HEK293 (cell line): ENCODE data around the gene ITK.
A peak's percentile ranks its signal among the peaks of the same experiment; 100 is the strongest.

Experiments used
- OVOL3 ChIP-seq: fragments of 450-650 bp; formaldehyde crosslinking; IDR thresholded peaks from 2 replicates; pipeline ENCODE4 v1.5.1; 2016; ENCODE audit warnings: missing biosample characterization, missing genetic modification characterization
- PATZ1 ChIP-seq: fragments of 450-650 bp; formaldehyde crosslinking; IDR thresholded peaks from 2 replicates; pipeline ENCODE4 v1.5.1; 2016; ENCODE audit warnings: missing biosample characterization, missing genetic modification characterization
- SCRT2 ChIP-seq: fragments of 450-650 bp; formaldehyde crosslinking; IDR thresholded peaks from 2 replicates; pipeline ENCODE4 v1.5.1; 2016; ENCODE audit warnings: missing biosample characterization, missing genetic modification characterization
- TRIM28 ChIP-seq: IDR thresholded peaks from 2 replicates; pipeline ENCODE4 v1.6.1; 2011; ENCODE audit warnings: low read length, control low read depth, borderline replicate concordance
- ZBTB48 ChIP-seq: fragments of 450-650 bp; formaldehyde crosslinking; IDR thresholded peaks from 2 replicates; pipeline ENCODE4 v1.5.1; 2016; ENCODE audit warnings: missing biosample characterization, missing genetic modification characterization
- ZNF114 ChIP-seq: fragments of 450-650 bp; formaldehyde crosslinking; IDR thresholded peaks from 2 replicates; pipeline ENCODE4 v1.5.0; 2017; ENCODE audit warnings: missing biosample characterization, missing genetic modification characterization
- ZNF133 ChIP-seq: fragments of 450-650 bp; formaldehyde crosslinking; IDR thresholded peaks from 2 replicates; pipeline ENCODE4 v1.5.1; 2016; ENCODE audit warnings: missing biosample characterization, missing genetic modification characterization
- ZNF148 ChIP-seq: fragments of 450-650 bp; formaldehyde crosslinking; IDR thresholded peaks from 2 replicates; pipeline ENCODE4 v1.5.0; 2017; ENCODE audit warnings: missing biosample characterization, missing genetic modification characterization, borderline replicate concordance
- ZNF211 ChIP-seq: fragments of 450-650 bp; formaldehyde crosslinking; IDR thresholded peaks from 2 replicates; pipeline ENCODE4 v1.5.1; 2016; ENCODE audit warnings: low read depth, missing biosample characterization, missing genetic modification characterization
- ZNF214 ChIP-seq: fragments of 450-650 bp; formaldehyde crosslinking; IDR thresholded peaks from 2 replicates; pipeline ENCODE4 v1.5.1; 2017; ENCODE audit warnings: missing biosample characterization, mild to moderate bottlenecking, missing genetic modification characterization, borderline replicate concordance
- ZNF23 ChIP-seq: fragments of 450-650 bp; formaldehyde crosslinking; IDR thresholded peaks from 2 replicates; pipeline ENCODE4 v1.5.1; 2016; ENCODE audit warnings: missing biosample characterization, missing genetic modification characterization, borderline replicate concordance
- ZNF239 ChIP-seq: fragments of 450-650 bp; formaldehyde crosslinking; IDR thresholded peaks from 2 replicates; pipeline ENCODE4 v1.5.1; 2016; ENCODE audit warnings: missing biosample characterization, missing genetic modification characterization
- ZNF423 ChIP-seq: fragments of 450-650 bp; formaldehyde crosslinking; IDR thresholded peaks from 2 replicates; pipeline ENCODE4 v1.5.1; 2016; ENCODE audit warnings: missing biosample characterization, missing genetic modification characterization
- ZNF449 ChIP-seq: fragments of 450-650 bp; formaldehyde crosslinking; IDR thresholded peaks from 2 replicates; pipeline ENCODE4 v1.5.1; 2017; ENCODE audit warnings: missing biosample characterization, mild to moderate bottlenecking, missing genetic modification characterization, moderate library complexity
- ZNF521 ChIP-seq: fragments of 450-650 bp; formaldehyde crosslinking; IDR thresholded peaks from 2 replicates; pipeline ENCODE4 v1.5.1; 2017; ENCODE audit warnings: missing biosample characterization, mild to moderate bottlenecking, missing genetic modification characterization
- ZNF529 ChIP-seq: fragments of 450-650 bp; formaldehyde crosslinking; IDR thresholded peaks from 2 replicates; pipeline ENCODE4 v1.5.1; 2017; ENCODE audit warnings: missing genetic modification characterization, missing biosample characterization; ENCODE audit not compliant: insufficient replicate concordance
- ZNF530 ChIP-seq: fragments of 450-650 bp; formaldehyde crosslinking; IDR thresholded peaks from 2 replicates; pipeline ENCODE4 v1.5.1; 2016; ENCODE audit warnings: low read depth, missing biosample characterization, missing genetic modification characterization
- ZNF544 ChIP-seq: fragments of 450-650 bp; formaldehyde crosslinking; IDR thresholded peaks from 2 replicates; pipeline ENCODE4 v1.5.0; 2017; ENCODE audit warnings: missing biosample characterization, missing genetic modification characterization
- ZNF561 ChIP-seq: fragments of 450-650 bp; IDR thresholded peaks from 2 replicates; pipeline ENCODE4 v1.5.1; 2018; ENCODE audit warnings: missing biosample characterization, missing genetic modification characterization, borderline replicate concordance
- ZNF629 ChIP-seq: fragments of 450-650 bp; formaldehyde crosslinking; IDR thresholded peaks from 2 replicates; pipeline ENCODE4 v1.5.1; 2017; ENCODE audit warnings: missing biosample characterization, missing genetic modification characterization
- ZNF704 ChIP-seq: fragments of 450-650 bp; formaldehyde crosslinking; IDR thresholded peaks from 2 replicates; pipeline ENCODE4 v1.5.1; 2016; ENCODE audit warnings: missing biosample characterization, missing genetic modification characterization
- ZNF792 ChIP-seq: fragments of 450-650 bp; formaldehyde crosslinking; IDR thresholded peaks from 2 replicates; pipeline ENCODE4 v1.5.1; 2016; ENCODE audit warnings: missing biosample characterization, missing genetic modification characterization
- ZSCAN16 ChIP-seq: fragments of 450-650 bp; formaldehyde crosslinking; IDR thresholded peaks from 2 replicates; pipeline ENCODE4 v1.5.1; 2016; ENCODE audit warnings: missing biosample characterization, missing genetic modification characterization
- TF ChIP-seq, protein P1 (sequence below): fragments of 450-650 bp; formaldehyde crosslinking; IDR thresholded peaks from 2 replicates; pipeline ENCODE4 v1.5.1; 2016; ENCODE audit warnings: missing biosample characterization, missing genetic modification characterization
- TF ChIP-seq, protein P2 (sequence below): fragments of 450-650 bp; formaldehyde crosslinking; IDR thresholded peaks from 2 replicates; pipeline ENCODE4 v1.5.1; 2017; ENCODE audit warnings: missing biosample characterization, missing genetic modification characterization
- TF ChIP-seq, protein P3 (sequence below): fragments of 450-650 bp; formaldehyde crosslinking; IDR thresholded peaks from 2 replicates; pipeline ENCODE4 v1.5.1; 2016; ENCODE audit warnings: missing biosample characterization, missing genetic modification characterization
- TF ChIP-seq, protein P4 (sequence below): fragments of 450-650 bp; formaldehyde crosslinking; IDR thresholded peaks from 2 replicates; pipeline ENCODE4; 2016; ENCODE audit warnings: missing biosample characterization, missing genetic modification characterization

ITK gene

DNA sequence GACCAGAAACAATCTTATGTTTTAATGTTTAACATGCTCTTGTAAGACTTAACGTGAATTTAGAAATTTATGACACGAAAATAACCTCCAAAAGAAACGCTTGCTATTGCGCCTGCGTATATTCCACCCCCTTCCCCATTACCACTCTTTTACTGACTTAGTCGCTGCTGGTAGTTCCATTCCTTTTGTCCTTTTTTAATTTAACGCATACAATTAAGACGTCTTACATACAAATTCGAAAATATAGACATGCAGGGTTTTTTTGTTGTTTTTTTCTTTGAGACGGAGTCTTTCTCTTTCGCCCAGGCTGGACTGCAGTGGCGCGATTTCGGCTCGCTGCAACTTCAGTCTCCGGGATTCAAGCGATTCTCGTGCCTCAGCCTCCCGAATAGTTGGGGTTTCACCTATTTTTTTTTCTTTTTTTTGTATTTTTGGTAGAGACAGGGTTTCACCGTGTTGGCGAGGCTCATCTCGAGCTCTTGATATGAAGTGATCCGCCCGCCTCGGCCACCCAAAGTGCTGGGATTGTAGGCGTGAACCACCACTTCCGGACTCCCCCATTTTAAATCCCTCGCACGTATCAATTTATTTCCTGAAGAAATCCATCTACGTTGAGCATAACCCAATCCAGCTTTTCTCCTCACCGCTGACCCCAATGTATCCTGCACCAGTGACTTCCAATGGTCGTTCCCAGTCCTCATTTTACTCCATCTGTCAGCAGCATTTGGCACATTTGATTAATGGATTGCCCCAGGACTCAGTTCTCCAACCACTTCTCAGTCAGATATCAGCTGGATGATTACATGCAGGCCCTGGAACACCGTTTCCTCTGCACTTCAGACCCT, 37.3 kb upstream of the ITK start (continued):
- no peak for TF ChIP-seq ZBTB48
- no peak for TF ChIP-seq ZNF239 (tag by site-specific recombination)
- no peak for TF ChIP-seq ZNF449 (tag by site-specific recombination)
- TF ChIP-seq ZNF544: no peak
- TF ChIP-seq SCRT2 (tag by site-specific recombination): no peak
- TF ChIP-seq ZSCAN16 (tag by site-specific recombination): no peak
- TF ChIP-seq, protein P1, sequence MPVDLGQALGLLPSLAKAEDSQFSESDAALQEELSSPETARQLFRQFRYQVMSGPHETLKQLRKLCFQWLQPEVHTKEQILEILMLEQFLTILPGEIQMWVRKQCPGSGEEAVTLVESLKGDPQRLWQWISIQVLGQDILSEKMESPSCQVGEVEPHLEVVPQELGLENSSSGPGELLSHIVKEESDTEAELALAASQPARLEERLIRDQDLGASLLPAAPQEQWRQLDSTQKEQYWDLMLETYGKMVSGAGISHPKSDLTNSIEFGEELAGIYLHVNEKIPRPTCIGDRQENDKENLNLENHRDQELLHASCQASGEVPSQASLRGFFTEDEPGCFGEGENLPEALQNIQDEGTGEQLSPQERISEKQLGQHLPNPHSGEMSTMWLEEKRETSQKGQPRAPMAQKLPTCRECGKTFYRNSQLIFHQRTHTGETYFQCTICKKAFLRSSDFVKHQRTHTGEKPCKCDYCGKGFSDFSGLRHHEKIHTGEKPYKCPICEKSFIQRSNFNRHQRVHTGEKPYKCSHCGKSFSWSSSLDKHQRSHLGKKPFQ (tag by site-specific recombination): no peak
- no peak for TF ChIP-seq OVOL3
- TF ChIP-seq ZNF629 (tag by site-specific recombination): no peak
- TF ChIP-seq, protein P2, sequence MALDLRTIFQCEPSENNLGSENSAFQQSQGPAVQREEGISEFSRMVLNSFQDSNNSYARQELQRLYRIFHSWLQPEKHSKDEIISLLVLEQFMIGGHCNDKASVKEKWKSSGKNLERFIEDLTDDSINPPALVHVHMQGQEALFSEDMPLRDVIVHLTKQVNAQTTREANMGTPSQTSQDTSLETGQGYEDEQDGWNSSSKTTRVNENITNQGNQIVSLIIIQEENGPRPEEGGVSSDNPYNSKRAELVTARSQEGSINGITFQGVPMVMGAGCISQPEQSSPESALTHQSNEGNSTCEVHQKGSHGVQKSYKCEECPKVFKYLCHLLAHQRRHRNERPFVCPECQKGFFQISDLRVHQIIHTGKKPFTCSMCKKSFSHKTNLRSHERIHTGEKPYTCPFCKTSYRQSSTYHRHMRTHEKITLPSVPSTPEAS: no peak
- 0 out of 2 replicates have a peak, but pooled peaks have one; percentile 21 for TF ChIP-seq TRIM28
- peak; percentile 44 for TF ChIP-seq PATZ1
- TF ChIP-seq ZNF148 (tag by site-specific recombination): no peak
- TF ChIP-seq ZNF23 (tag by site-specific recombination): no peak
- no peak for TF ChIP-seq ZNF561 (tag by site-specific recombination)
- no peak for TF ChIP-seq ZNF529
- no peak for TF ChIP-seq ZNF211 (tag by site-specific recombination)
- no peak for TF ChIP-seq ZNF521
- no peak for TF ChIP-seq ZNF704 (tag by site-specific recombination)
- TF ChIP-seq ZNF530 (tag by site-specific recombination): no peak
- no peak for TF ChIP-seq ZNF133 (tag by site-specific recombination)
- TF ChIP-seq ZNF114 (tag by site-specific recombination): no peak
- TF ChIP-seq, protein P3, sequence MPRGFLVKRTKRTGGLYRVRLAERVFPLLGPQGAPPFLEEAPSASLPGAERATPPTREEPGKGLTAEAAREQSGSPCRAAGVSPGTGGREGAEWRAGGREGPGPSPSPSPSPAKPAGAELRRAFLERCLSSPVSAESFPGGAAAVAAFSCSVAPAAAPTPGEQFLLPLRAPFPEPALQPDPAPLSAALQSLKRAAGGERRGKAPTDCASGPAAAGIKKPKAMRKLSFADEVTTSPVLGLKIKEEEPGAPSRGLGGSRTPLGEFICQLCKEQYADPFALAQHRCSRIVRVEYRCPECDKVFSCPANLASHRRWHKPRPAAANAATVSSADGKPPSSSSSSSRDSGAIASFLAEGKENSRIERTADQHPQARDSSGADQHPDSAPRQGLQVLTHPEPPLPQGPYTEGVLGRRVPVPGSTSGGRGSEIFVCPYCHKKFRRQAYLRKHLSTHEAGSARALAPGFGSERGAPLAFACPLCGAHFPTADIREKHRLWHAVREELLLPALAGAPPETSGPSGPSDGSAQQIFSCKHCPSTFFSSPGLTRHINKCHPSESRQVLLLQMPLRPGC (tag by site-specific recombination): no peak
- TF ChIP-seq ZNF214: no peak
- TF ChIP-seq, protein P4, sequence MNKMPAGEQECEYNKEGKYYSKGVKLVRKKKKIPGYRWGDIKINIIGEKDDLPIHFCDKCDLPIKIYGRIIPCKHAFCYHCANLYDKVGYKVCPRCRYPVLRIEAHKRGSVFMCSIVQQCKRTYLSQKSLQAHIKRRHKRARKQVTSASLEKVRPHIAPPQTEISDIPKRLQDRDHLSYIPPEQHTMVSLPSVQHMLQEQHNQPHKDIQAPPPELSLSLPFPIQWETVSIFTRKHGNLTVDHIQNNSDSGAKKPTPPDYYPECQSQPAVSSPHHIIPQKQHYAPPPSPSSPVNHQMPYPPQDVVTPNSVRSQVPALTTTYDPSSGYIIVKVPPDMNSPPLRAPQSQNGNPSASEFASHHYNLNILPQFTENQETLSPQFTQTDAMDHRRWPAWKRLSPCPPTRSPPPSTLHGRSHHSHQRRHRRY (tag by site-specific recombination): no peak
- TF ChIP-seq ZNF792 (tag by site-specific recombination): no peak
- TF ChIP-seq ZNF423 (tag by site-specific recombination): no peak
